ENCODE measurements around the gene CGGBP1. TPM values are rescaled to one million over a fixed set of nuclear protein-coding genes. Genes with fewer than 3 reads are reported as not detected.
A peak's percentile ranks its signal among the peaks of the same experiment; 100 is the strongest.

CGGBP1 gene
- total and polyA plus RNA-seq, 10 donors, result 44.0 to 130 (median 77.7) TPM

DNA sequence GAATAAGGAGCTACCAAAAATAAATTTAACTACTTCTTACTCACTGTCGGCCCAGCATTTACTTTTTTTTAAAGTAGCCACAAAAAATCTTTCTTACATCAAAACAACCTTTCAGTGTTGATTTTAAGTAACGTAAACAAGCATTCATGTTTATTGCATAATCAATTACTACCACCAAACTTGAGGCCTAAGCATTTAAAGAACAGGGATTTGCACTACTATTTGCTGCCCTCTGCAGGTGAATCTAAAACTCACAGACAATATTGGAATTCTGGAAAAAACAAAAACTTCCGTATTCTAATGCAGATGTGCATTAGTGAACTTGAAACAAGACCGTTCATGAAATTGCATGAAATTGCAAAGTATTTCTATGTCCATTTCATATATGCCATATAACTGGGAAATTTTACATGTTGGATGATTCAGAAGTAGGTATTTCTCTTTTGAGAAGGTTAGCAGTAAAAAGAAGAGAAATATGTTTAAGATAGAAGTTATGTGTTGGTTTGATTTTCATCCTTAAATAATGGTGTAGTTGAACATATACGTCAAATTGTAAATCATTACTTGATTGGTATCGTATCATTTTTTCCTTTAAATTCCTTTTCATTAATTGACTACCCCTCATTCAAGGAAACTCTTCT is 55.6 kb downstream of the CGGBP1 start:
- Histone ChIP-seq H3K36me3 (no peaks in the 10 kb centered on the region), H3K27me3 (replicated peaks in 1 of 7) (no peaks in the 10 kb centered on the region), H3K4me3 (no peak overlapping the region), H3K27ac (no peak overlapping the region), H3K9me3 (no peaks in the 10 kb centered on the region), H3K4me1 (peaks cover 0 to 32% (median 8%) of the 10 kb centered on the region in 6 donors)
- DNase-seq, result no peak
- intact Hi-C loops (cut with DNase I; ENCODE audit: low total_unique reads), result loop anchor here (5.0 to 10.0 kb wide), 2 partner anchors 228 to 651 kb away; no protein-coding TSS in a partner anchor
- WGBS, 5 donors, result 43 to 60% (median 47%) methylated on average over 6 of the region's 6 CpGs
- TF ChIP-seq, protein P1, sequence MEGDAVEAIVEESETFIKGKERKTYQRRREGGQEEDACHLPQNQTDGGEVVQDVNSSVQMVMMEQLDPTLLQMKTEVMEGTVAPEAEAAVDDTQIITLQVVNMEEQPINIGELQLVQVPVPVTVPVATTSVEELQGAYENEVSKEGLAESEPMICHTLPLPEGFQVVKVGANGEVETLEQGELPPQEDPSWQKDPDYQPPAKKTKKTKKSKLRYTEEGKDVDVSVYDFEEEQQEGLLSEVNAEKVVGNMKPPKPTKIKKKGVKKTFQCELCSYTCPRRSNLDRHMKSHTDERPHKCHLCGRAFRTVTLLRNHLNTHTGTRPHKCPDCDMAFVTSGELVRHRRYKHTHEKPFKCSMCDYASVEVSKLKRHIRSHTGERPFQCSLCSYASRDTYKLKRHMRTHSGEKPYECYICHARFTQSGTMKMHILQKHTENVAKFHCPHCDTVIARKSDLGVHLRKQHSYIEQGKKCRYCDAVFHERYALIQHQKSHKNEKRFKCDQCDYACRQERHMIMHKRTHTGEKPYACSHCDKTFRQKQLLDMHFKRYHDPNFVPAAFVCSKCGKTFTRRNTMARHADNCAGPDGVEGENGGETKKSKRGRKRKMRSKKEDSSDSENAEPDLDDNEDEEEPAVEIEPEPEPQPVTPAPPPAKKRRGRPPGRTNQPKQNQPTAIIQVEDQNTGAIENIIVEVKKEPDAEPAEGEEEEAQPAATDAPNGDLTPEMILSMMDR (IDR thresholded peaks at IDR 0.05 in 8 of 11, conservative IDR thresholded peaks at IDR 0.05 in 3 of 11), result peak in 10 of 11 experiments; percentile 38 to 74 (median 67)
- no peak for TF ChIP-seq POLR2AphosphoS5 (IDR thresholded peaks at IDR 0.05)

DNA sequence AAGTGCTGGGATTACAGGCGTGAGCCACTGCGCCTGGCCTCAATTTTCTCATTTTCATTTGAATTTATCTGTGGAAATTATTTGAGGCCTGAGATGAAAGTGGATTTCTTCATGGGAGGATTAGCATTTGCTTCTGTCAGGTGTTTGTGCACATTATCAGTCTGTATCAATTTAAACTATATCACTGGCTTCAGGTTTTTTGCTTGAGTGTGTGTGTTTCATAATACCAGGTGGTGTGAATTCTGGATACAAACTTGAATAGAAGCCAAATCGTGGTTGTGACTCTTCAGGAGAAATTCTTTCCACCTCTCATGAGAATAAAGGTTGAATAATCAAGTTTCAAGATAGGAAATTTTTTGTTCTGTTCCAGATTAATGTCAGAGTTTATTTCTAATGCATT is 56.4 kb downstream of the CGGBP1 start:
- intact Hi-C loops (cut with DNase I; ENCODE audit: low total_unique reads), result loop anchor here (5.0 to 10.0 kb wide), 2 partner anchors 228 to 650 kb away; no protein-coding TSS in a partner anchor
- H3K27me3 ChIP-seq (replicated peaks in 1 of 7), result no peaks in the 10 kb centered on the region
- H3K9me3 ChIP-seq, result no peaks in the 10 kb centered on the region
- no peak overlapping the region for H3K27ac ChIP-seq
- TF ChIP-seq, protein P1 (IDR thresholded peaks at IDR 0.05 in 8 of 11, conservative IDR thresholded peaks at IDR 0.05 in 3 of 11), result no peak
- TF ChIP-seq POLR2A (IDR thresholded peaks at IDR 0.05) (no peak), POLR2AphosphoS5 (IDR thresholded peaks at IDR 0.05) (no peak)
- H3K36me3 ChIP-seq, result no peaks in the 10 kb centered on the region
- DNase-seq, result no peak
- 84 to 91% (median 89%) methylated on average over 3 of the region's 3 CpGs for WGBS, 5 donors
- no peak overlapping the region for H3K4me3 ChIP-seq
- H3K4me1 ChIP-seq, result peaks cover 0 to 40% (median 14%) of the 10 kb centered on the region in 6 donors

Other genes starting within 250 kb of the CGGBP1 start
- 10 to 100 TPM; 14.9 to 22.3 (median 16.9) TPM for gene ZNF654, start 250 bp upstream of the CGGBP1 start, total RNA-seq
- 1 to 10 TPM; 2.8 to 3.8 (median 3.3) TPM for gene ZNF654, start 250 bp upstream of the CGGBP1 start, polyA plus RNA-seq
- gene C3orf38, start 91.0 kb upstream of the CGGBP1 start, total RNA-seq, result 10 to 100 TPM; 25.3 to 41.2 (median 33.9) TPM
- 10 to 100 TPM in 1 of 3 donors, 1 to 10 TPM in 2; 8.1 to 12.5 (median 9.4) TPM for gene C3orf38, start 91.0 kb upstream of the CGGBP1 start, polyA plus RNA-seq